HG03469 (cell line): Measurements from ENCODE around the gene CRYM.
"Not testable (repeated sequence)": the region's sequence is repeated elsewhere in the genome, so short reads cannot be mapped to it uniquely, and the experiment has no call there.

Experiments used
- ATAC-seq: cut with Tn5 transposase; IDR thresholded peaks from one replicate; pipeline ENCODE4 v1.9.1; 2021; ENCODE audit warnings: mild to moderate bottlenecking, moderate library complexity, moderate number of reproducible peaks; ENCODE audit not compliant: unreplicated experiment

CRYM gene

GRCh38 chr16:21281698-21282389 lies 3.8 kb upstream of the CRYM start:
- ATAC-seq: no peak

- no peak for ATAC-seq
Measured at GRCh38 chr16:21279501-21279900, 1.4 kb upstream of the CRYM start.

- no peak for ATAC-seq
Measured at GRCh38 chr16:21277045-21277926, 804 bp downstream of the CRYM start.

- ATAC-seq: no peak
Measured at GRCh38 chr16:21276090-21276489, 2.0 kb downstream of the CRYM start.

- no peak for ATAC-seq
Measured at GRCh38 chr16:21275529-21275928, 2.6 kb downstream of the CRYM start.

GRCh38 chr16:21274172-21274726 lies 3.8 kb downstream of the CRYM start:
- ATAC-seq: peak; percentile 48

GRCh38 chr16:21272763-21273162 lies 5.3 kb downstream of the CRYM start:
- not testable (repeated sequence) for ATAC-seq

GRCh38 chr16:21272253-21272652 lies 5.8 kb downstream of the CRYM start:
- no peak for ATAC-seq

- ATAC-seq: no peak
Measured at GRCh38 chr16:21268236-21268635, 9.9 kb downstream of the CRYM start.

- ATAC-seq: no peak
Measured at GRCh38 chr16:21267298-21267697, 10.8 kb downstream of the CRYM start.

GRCh38 chr16:21265104-21265837 lies 12.8 kb downstream of the CRYM start:
- no peak for ATAC-seq

GRCh38 chr16:21264571-21265036 lies 13.5 kb downstream of the CRYM start:
- ATAC-seq: no peak

GRCh38 chr16:21263640-21264570 lies 14.2 kb downstream of the CRYM start:
- no peak for ATAC-seq

GRCh38 chr16:21262779-21263639 lies 15.1 kb downstream of the CRYM start:
- no peak for ATAC-seq

GRCh38 chr16:21260870-21261791 lies 17.0 kb downstream of the CRYM start:
- no peak for ATAC-seq

- ATAC-seq: no peak
Measured at GRCh38 chr16:21257284-21257683, 20.8 kb downstream of the CRYM start.

- no peak for ATAC-seq
Measured at GRCh38 chr16:21256636-21257035, 21.5 kb downstream of the CRYM start.

GRCh38 chr16:21253470-21253869 lies 24.6 kb downstream of the CRYM start:
- no peak for ATAC-seq
